GM12865 (cell line): ENCODE data around the gene EGFL7.

ENCODE experiments used
- DNase-seq: peaks from one replicate; pipeline ENCODE4 v3.0.0; 2010; ENCODE audit warnings: low read depth
- H3K4me3 ChIP-seq: 2 replicates; pipeline ENCODE4 v1.5.1; 2011; ENCODE audit warnings: mild to moderate bottlenecking, low read depth, low read length, control low read depth
- CTCF ChIP-seq: IDR thresholded peaks from 2 replicates; pipeline ENCODE4 v1.5.1; 2011; ENCODE audit warnings: low read length, control low read depth, low read depth, inconsistent platforms; ENCODE audit not compliant: insufficient read depth; ENCODE audit errors: missing control alignments

The EGFL7 gene

DNA sequence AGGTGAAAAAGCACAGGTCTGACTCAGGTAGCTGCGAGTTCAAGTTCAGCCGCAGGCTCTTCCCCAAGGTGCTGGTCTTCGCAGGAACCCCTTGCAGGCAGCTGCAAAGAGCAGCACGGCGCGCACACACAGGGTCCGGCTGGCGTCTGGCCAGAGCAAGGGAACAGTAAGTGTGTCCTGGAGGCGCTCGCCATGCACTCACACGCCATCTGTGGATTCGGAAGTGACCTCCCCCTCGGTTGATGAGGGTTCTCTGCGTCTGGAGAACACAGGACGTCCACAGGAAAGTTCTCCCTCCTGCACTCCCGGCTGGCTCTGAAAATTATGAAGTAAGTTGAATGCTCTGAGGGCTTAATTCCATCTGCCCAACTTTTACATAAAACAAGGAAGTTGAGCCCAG lies 14.0 kb upstream of the EGFL7 start:
- DNase-seq: no peak

GRCh38 chr9:136650021-136650420 lies 12.7 kb upstream of the EGFL7 start:
- DNase-seq: no peak
- no peak for TF ChIP-seq CTCF
- no peak overlapping the region for H3K4me3 ChIP-seq

More for the DNA sequence above, 14.0 kb upstream of the EGFL7 start:
- no peak for TF ChIP-seq CTCF
- H3K4me3 ChIP-seq: no peak overlapping the region

DNA sequence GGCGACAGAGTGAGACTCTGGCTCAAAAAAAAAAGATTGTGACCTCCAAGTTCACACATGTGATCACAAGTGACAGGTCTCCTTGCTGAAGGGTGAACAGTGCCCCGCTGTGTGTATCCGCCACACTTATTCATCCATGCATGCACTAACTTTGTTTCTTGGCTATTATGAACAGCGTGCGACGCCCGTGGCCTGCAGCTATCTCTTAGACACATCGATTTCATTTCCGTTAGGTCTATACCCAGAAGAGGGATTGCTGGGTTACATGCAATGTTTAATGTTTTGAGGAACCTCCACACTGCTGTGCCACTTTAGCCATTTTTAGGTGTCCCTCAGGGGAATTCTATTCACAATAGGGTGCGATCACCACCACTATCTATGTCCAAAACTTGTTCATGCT lies 12.1 kb upstream of the EGFL7 start:
- peak; percentile 59 for DNase-seq
- TF ChIP-seq CTCF: no peak
- H3K4me3 ChIP-seq: no peak overlapping the region

GRCh38 chr9:136651860-136652259 lies 10.9 kb upstream of the EGFL7 start:
- no peak overlapping the region for H3K4me3 ChIP-seq
- no peak for TF ChIP-seq CTCF
- no peak for DNase-seq

DNA sequence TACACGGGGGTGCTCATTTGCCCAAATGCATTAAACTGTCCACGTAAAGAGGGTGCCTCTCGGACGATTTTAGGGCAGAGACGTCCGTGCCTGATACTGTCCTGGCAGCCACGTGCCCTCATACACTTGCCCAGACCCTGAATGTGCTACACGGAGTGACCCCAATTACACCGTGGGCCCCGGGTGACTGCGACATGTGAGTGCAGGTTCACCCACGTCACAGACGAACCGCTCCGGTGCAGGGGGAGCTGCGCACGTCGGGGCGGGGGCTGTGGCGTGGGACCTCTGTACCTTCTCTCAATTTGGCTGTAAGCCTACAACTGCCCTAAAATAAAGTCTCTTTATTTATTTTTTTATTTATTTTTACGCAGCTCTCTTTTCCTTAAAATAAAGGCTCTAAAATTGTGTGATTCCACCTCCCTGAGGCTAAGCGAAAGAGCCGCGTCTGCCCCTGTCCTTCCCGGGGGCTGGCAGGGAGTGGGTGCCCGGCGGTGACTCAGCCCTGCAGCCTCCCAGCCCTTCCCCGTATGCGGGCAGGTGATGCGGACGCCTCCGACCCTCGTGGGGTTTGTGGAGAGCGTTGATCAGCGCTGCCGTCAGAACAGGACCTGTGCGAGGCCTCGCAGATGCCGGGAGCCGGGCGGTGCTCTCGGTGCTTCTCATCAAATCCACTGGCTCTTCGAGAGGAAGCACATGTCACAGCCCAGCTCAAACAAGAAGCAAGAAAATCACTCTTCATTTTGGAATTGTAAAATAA lies 9.2 kb upstream of the EGFL7 start:
- TF ChIP-seq CTCF: no peak
- no peak for DNase-seq
- H3K4me3 ChIP-seq: no peak overlapping the region

DNA sequence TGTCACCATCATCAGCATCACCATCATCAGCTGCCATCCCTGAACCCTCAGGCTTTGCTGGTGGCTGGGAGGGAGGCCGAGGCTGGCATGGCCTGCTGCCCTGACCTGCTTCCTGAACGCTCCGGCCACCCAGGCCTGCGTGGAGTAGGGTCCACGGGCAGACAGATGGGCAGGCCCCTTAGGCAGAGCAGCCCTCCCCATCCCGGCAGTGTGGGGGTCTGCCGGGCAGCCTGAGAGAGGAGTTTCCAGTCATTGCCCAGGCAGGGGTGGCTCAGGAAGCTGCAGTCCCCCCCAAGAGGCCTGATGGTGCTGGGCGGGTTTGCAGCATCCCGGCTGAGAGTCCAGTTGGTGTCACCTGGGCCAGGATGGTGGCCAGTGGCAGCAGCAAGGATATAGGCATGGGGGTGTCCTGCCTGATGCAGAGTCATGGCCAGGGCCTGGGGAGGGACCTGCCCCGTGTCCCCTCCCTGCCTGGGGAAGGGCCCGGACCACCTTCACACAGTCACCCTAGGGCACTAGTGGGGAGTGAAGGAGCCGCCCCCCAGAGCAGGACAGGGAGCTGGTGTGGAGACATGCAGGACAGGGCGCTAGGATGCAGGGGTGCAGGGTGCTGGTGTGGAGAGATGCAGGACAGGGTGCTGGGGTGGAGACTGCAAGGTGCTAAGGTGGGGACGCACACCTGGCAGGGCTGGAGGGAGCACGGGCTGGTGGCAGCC lies 7.7 kb upstream of the EGFL7 start:
- DNase-seq: no peak
- no peak for TF ChIP-seq CTCF
- H3K4me3 ChIP-seq: no peak overlapping the region
